GM10248 (cell line): Measurements from ENCODE around the gene ALG5.

Source experiments
- CTCF ChIA-PET: fragments of 300-600 bp; sonication (Branson Sonifier 250); formaldehyde crosslinking; extraction: SDS; loops from one replicate; lab custom pipeline; 2021; ENCODE audit warnings: antibody characterized with exemption; lab: Yijun Ruan, JAX
- POLR2A ChIA-PET: fragments of 350-650 bp; sonication (Branson Sonifier 250); formaldehyde crosslinking; extraction: SDS; loops from one replicate; lab custom pipeline; 2020; ENCODE audit warnings: antibody characterized with exemption; lab: Yijun Ruan, JAX
- DNase-seq: peaks from one replicate; pipeline ENCODE4 v3.0.0; 2012; ENCODE audit errors: extremely low spot score
- CTCF ChIP-seq: IDR thresholded peaks from 2 replicates; pipeline ENCODE4 v1.5.1; 2012; ENCODE audit warnings: mild to moderate bottlenecking, low read depth; ENCODE audit errors: extremely low read depth, missing control alignments, control extremely low read depth

ALG5 gene

DNA sequence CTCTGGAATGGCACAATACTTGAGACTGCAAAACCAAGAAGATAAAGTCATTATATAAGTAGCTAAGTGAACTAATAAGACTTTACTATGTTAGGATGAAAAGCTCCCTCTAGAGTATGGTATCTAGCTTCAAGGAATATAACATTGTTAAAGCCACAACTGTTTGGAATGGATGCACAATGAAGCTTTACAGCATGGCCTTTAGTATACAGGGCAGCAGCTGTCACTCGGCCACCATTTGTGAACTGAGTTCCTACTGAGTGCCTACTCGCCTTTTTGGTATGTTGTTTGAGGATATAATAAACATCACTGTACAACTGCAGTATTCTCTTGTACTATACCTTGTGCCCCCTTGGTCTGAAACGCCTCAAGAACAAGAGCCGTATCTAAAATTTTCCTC, 6.8 kb downstream of the ALG5 start:
- CTCF ChIA-PET: interaction anchor here (1.3 to 3.9 kb wide), 3 partner anchors 10 to 24 kb away, joined by 3 to 30 read pairs (median 6); no protein-coding TSS in a partner anchor
- POLR2A ChIA-PET: no interaction called here
- no peak for TF ChIP-seq CTCF
- DNase-seq: no peak

DNA sequence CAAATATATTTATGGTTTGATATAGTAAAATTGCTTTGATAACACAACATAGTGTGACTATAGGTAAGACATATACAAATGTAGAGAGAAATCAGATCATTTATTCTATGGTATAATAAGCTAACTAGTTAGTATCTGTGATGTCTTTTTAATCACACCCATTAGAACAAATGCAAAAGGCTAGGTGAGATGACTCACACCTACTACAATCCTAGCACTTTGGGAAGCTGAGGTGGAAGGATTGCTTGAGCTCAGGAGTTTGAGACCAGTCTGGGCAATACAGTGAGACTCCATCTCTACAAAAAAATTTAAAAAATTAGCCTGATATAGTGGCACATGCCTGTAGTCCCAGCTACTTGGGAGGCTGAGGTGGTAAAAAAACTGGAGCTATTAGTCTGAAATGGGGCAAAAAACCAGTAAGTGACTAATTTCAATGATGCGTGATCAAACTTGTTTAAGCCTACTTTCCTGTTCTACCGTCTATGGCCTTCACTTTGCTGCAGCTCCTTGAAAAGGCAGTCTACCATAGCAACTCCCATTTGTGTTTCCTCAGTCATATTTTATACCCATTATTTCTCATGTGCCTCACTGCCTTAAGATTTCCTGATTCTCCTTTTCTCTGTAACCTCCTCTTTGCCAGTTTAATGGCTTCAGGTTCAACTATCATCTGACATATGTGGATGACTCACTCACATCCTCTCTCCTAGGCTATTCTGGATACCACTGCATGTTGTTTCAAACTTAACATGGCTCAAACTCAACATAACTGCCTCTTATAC, 12.5 kb downstream of the ALG5 start:
- ChIA-PET CTCF (interaction anchor here (1.0 to 1.3 kb wide), 3 partner anchors 10 to 16 kb away, joined by 3 to 4 read pairs (median 3); no protein-coding TSS in a partner anchor), POLR2A (no interaction called here)
- DNase-seq: no peak

GRCh38 chr13:36981156-36981743, 17.9 kb downstream of the ALG5 start:
- peak; percentile 52 for TF ChIP-seq CTCF
- CTCF ChIA-PET: interaction anchor here (0.6 to 4.5 kb wide), 30 partner anchors 9 to 1002 kb away, joined by 3 to 30 read pairs (median 4); partner anchors contain the start of genes ALG5 and EXOSC8
- peak; percentile 35 for DNase-seq
- POLR2A ChIA-PET: no interaction called here

More for the DNA sequence above, 12.5 kb downstream of the ALG5 start:
- TF ChIP-seq CTCF: no peak

GRCh38 chr13:36979361-36980050, 19.6 kb downstream of the ALG5 start:
- DNase-seq: no peak
- ChIA-PET CTCF (interaction anchor here (1.1 to 4.5 kb wide), 5 partner anchors 11 to 121 kb away, joined by 3 to 30 read pairs (median 10); partner anchors contain the start of genes ALG5 and EXOSC8), POLR2A (no interaction called here)
- TF ChIP-seq CTCF: no peak

DNA sequence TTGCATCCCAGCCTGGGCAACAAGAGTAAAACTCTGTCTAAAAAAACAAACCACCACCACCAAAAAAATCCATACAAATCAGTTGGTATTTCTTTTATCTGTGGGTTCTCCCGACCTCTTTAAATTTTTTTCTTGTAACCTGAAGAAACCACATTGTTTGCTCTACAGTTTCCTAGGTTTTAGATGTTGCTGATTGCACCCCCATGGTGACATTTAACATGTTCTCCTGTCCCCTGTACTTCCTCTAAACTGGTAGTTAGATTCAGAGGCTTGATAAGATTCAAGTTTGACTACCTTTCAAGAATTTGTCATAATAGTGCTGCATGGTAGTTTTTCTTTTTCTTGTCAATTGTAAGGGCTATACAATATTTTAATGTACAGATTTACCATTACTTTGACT, 24.0 kb downstream of the ALG5 start:
- ChIA-PET POLR2A (no interaction called here), CTCF (interaction anchor here (1.5 kb wide), 1 partner anchor 12 kb away, joined by 4 read pairs; no protein-coding TSS in a partner anchor)
- DNase-seq: no peak
- no peak for TF ChIP-seq CTCF

GRCh38 chr13:36973621-36974295, 25.4 kb downstream of the ALG5 start:
- ChIA-PET CTCF (interaction anchor here (1.2 to 3.2 kb wide), 5 partner anchors 8 to 37 kb away, joined by 3 to 11 read pairs (median 4); partner anchors contain the start of gene ALG5), POLR2A (interaction anchor here (0.7 kb wide), 1 partner anchor 118 kb away, joined by 3 read pairs; no protein-coding TSS in a partner anchor)
- no peak for TF ChIP-seq CTCF
- peak; percentile 33 for DNase-seq
